ENCODE data around the gene NSUN7. TPM values are rescaled to one million over a fixed set of nuclear protein-coding genes. Genes with fewer than 3 reads are reported as not detected.

NSUN7 gene
- total RNA-seq, 2 donors from 2014 or later = 10.9 to 11.2 TPM

GRCh38 chr4:40713798-40714197, 36.0 kb upstream of the NSUN7 start:
- no peaks in the 10 kb centered on the region for H3K27me3 ChIP-seq
- H3K27ac ChIP-seq = no peak overlapping the region
- no peak for TF ChIP-seq CTCF (IDR thresholded peaks at IDR 0.05)
- no peak overlapping the region for H3K4me3 ChIP-seq
- no peak for DNase-seq
- intact Hi-C loops (cut with DNase I) = loop anchor here (10.0 kb wide), 1 partner anchor 159 kb away; no protein-coding TSS in a partner anchor
- H3K9me3 ChIP-seq = no peaks in the 10 kb centered on the region
- H3K9ac ChIP-seq (ENCODE audit: low read depth in 2 of 2, low read length in 2 of 2) = no peak overlapping the region
- H3K36me3 ChIP-seq = no peaks in the 10 kb centered on the region
- H3K4me1 ChIP-seq = peaks cover 8% of the 10 kb centered on the region

- Histone ChIP-seq H3K4me3 (no peak overlapping the region), H3K27ac (peak overlapping the region; percentile 67), H3K9ac (ENCODE audit: low read depth in 2 of 2, low read length in 2 of 2) (peak overlapping the region in 1 of 2 donors; percentile 76), H3K36me3 (no peaks in the 10 kb centered on the region), H3K9me3 (no peaks in the 10 kb centered on the region), H3K27me3 (no peaks in the 10 kb centered on the region), H3K4me1 (peaks cover 8% of the 10 kb centered on the region)
- peak; percentile 89 for DNase-seq
- TF ChIP-seq CTCF (IDR thresholded peaks at IDR 0.05) = no peak
- intact Hi-C loops (cut with DNase I) = loop anchor here (10.0 kb wide), 1 partner anchor 164 kb away; no protein-coding TSS in a partner anchor
These were observed 31.2 kb upstream of the NSUN7 start for GRCh38 chr4:40718586-40718985.

- DNase-seq = peak; percentile 50
- peak; percentile 29 for TF ChIP-seq CTCF (IDR thresholded peaks at IDR 0.05)
- peak overlapping the region in 1 of 2 donors; percentile 76 for H3K9ac ChIP-seq (ENCODE audit: low read depth in 2 of 2, low read length in 2 of 2)
- intact Hi-C loops (cut with DNase I) = loop anchor here (10.0 kb wide), 1 partner anchor 164 kb away; no protein-coding TSS in a partner anchor
- H3K36me3 ChIP-seq = no peaks in the 10 kb centered on the region
- H3K4me3 ChIP-seq = no peak overlapping the region
- H3K27ac ChIP-seq = peak overlapping the region; percentile 67
- H3K4me1 ChIP-seq = peaks cover 8% of the 10 kb centered on the region
- H3K27me3 ChIP-seq = no peaks in the 10 kb centered on the region
- H3K9me3 ChIP-seq = no peaks in the 10 kb centered on the region
These were observed 30.6 kb upstream of the NSUN7 start for GRCh38 chr4:40719008-40719623.

GRCh38 chr4:40720351-40720750, 29.4 kb upstream of the NSUN7 start:
- no peak overlapping the region for H3K9ac ChIP-seq (ENCODE audit: low read depth in 2 of 2, low read length in 2 of 2)
- intact Hi-C loops (cut with DNase I) = loop anchor here (5.0 kb wide), 1 partner anchor 353 kb away; no protein-coding TSS in a partner anchor
- H3K27ac ChIP-seq = no peak overlapping the region
- H3K27me3 ChIP-seq = no peaks in the 10 kb centered on the region
- no peak overlapping the region for H3K4me3 ChIP-seq
- no peak for DNase-seq
- no peaks in the 10 kb centered on the region for H3K36me3 ChIP-seq
- TF ChIP-seq CTCF (IDR thresholded peaks at IDR 0.05) = no peak
- no peaks in the 10 kb centered on the region for H3K9me3 ChIP-seq
- peaks cover 8% of the 10 kb centered on the region for H3K4me1 ChIP-seq

GRCh38 chr4:40720916-40721315, 28.8 kb upstream of the NSUN7 start:
- no peaks in the 10 kb centered on the region for H3K9me3 ChIP-seq
- H3K27ac ChIP-seq = peak overlapping the region; percentile 77
- no peaks in the 10 kb centered on the region for H3K27me3 ChIP-seq
- H3K36me3 ChIP-seq = no peaks in the 10 kb centered on the region
- no peak overlapping the region for H3K9ac ChIP-seq (ENCODE audit: low read depth in 2 of 2, low read length in 2 of 2)
- intact Hi-C loops (cut with DNase I) = loop anchor here (5.0 kb wide), 1 partner anchor 354 kb away; no protein-coding TSS in a partner anchor
- DNase-seq = no peak
- no peak overlapping the region for H3K4me3 ChIP-seq
- no peak for TF ChIP-seq CTCF (IDR thresholded peaks at IDR 0.05)
- peaks cover 8% of the 10 kb centered on the region for H3K4me1 ChIP-seq
